GM12875 (cell line): ENCODE measurements around the gene CWC27.

Source experiments
- H3K4me3 ChIP-seq: one replicate; pipeline ENCODE4 v1.5.1; 2011; ENCODE audit warnings: low read depth, low read length, control low read depth
- CTCF ChIP-seq: IDR thresholded peaks from 2 replicates; pipeline ENCODE4 v1.5.1; 2011; ENCODE audit warnings: low read depth, mild to moderate bottlenecking, control low read depth, inconsistent platforms, low read length, moderate library complexity, borderline replicate concordance; ENCODE audit not compliant: insufficient read depth

CWC27 gene

DNA sequence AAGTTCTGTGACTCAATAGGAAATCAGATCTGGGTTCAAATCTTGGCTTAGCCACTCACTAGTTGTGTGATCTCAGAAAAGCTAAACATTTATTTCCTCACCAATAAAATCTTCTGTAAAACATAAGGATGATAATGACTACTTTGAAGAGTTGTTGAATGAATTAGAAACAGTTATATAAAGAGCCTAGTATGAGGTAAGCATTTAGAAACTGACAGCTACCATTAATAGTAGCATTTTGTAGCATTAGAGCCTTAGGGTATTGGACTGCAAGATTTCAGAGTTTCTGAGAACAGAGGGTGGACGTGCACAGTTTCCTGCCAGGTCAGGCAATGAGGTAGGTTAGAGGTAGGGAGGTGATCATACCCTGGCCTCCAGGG, 293.2 kb downstream of the CWC27 start:
- H3K4me3 ChIP-seq: no peak overlapping the region
- no peak for TF ChIP-seq CTCF

DNA sequence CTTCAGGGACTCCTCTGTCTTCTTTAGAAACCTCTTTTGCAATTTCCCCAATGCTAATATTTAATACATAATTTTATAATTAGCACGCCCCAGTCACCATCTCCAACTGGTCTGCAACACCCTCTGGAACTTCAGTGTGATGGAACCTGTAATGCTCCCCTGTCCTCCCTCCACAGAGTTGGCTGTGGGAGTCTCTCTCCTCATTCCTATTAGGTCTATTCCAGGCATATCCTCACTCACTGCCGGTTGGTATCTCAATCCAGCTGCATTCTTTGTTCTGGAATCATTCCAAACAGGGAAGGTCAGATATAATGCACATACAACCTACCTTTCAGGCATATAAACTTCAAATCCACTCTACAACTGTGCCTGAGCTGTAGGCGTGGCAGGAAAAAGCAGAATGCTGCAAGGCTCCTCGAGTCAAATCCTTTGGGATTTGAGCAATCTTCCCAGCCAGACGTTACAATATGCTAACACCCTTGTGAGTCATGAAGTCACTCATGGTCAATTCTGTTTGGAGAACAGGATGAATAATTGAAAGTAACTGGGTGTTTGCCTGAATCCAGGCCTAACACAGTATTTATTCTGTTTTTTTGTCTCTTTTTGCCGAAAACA, 293.8 kb downstream of the CWC27 start:
- no peak overlapping the region for H3K4me3 ChIP-seq
- no peak for TF ChIP-seq CTCF

- TF ChIP-seq CTCF: no peak
- H3K4me3 ChIP-seq: no peak overlapping the region
Measured at GRCh38 chr5:65065001-65065511, 296.3 kb downstream of the CWC27 start.

- no peak for TF ChIP-seq CTCF
- no peak overlapping the region for H3K4me3 ChIP-seq
Measured at GRCh38 chr5:65066387-65067146, 297.8 kb downstream of the CWC27 start.

- TF ChIP-seq CTCF: no peak
- no peak overlapping the region for H3K4me3 ChIP-seq
Measured at GRCh38 chr5:65067147-65067506, 298.4 kb downstream of the CWC27 start.
